GM21786 (cell line): ENCODE measurements around the gene EXPH5.
"Not testable (repeated sequence)": the region's sequence is repeated elsewhere in the genome, so short reads cannot be mapped to it uniquely, and the experiment has no call there.

Experiments
- ATAC-seq: cut with Tn5 transposase; IDR thresholded peaks from one replicate; pipeline ENCODE4 v1.9.1; 2021; ENCODE audit not compliant: unreplicated experiment

Gene EXPH5

GRCh38 chr11:108602818-108603217 is 9.2 kb upstream of the EXPH5 start:
- ATAC-seq: not testable (repeated sequence)

- no peak for ATAC-seq
Measured at GRCh38 chr11:108601150-108601549, 7.6 kb upstream of the EXPH5 start.

- ATAC-seq: no peak
Measured at GRCh38 chr11:108599978-108600377, 6.4 kb upstream of the EXPH5 start.

- no peak for ATAC-seq
Measured at GRCh38 chr11:108597736-108598355, 4.3 kb upstream of the EXPH5 start.

- ATAC-seq: no peak
Measured at GRCh38 chr11:108596701-108597100, 3.1 kb upstream of the EXPH5 start.

GRCh38 chr11:108593923-108594434 is 411 bp upstream of the EXPH5 start:
- ATAC-seq: no peak

GRCh38 chr11:108592591-108593213 is 866 bp downstream of the EXPH5 start:
- ATAC-seq: no peak

GRCh38 chr11:108591893-108592292 is 1.7 kb downstream of the EXPH5 start:
- no peak for ATAC-seq

GRCh38 chr11:108589136-108589535 is 4.4 kb downstream of the EXPH5 start:
- ATAC-seq: no peak

GRCh38 chr11:108588287-108588686 is 5.3 kb downstream of the EXPH5 start:
- no peak for ATAC-seq

GRCh38 chr11:108587109-108587508 is 6.5 kb downstream of the EXPH5 start:
- peak; percentile 63 for ATAC-seq

GRCh38 chr11:108586600-108586999 is 7.0 kb downstream of the EXPH5 start:
- ATAC-seq: peak; percentile 12

- not testable (repeated sequence) for ATAC-seq
Measured at GRCh38 chr11:108586185-108586584, 7.4 kb downstream of the EXPH5 start.

GRCh38 chr11:108584973-108585372 is 8.6 kb downstream of the EXPH5 start:
- ATAC-seq: no peak

- no peak for ATAC-seq
Measured at GRCh38 chr11:108580645-108581044, 12.9 kb downstream of the EXPH5 start.

- ATAC-seq: no peak
Measured at GRCh38 chr11:108580043-108580442, 13.5 kb downstream of the EXPH5 start.

GRCh38 chr11:108576523-108576922 is 17.0 kb downstream of the EXPH5 start:
- ATAC-seq: no peak

- ATAC-seq: no peak
Measured at GRCh38 chr11:108574675-108575074, 18.9 kb downstream of the EXPH5 start.

- ATAC-seq: no peak
Measured at GRCh38 chr11:108571001-108571400, 22.6 kb downstream of the EXPH5 start.

- ATAC-seq: no peak
Measured at GRCh38 chr11:108569896-108570295, 23.7 kb downstream of the EXPH5 start.

- ATAC-seq: no peak
Measured at GRCh38 chr11:108568195-108568858, 25.2 kb downstream of the EXPH5 start.

GRCh38 chr11:108565653-108566052 is 27.9 kb downstream of the EXPH5 start:
- ATAC-seq: no peak
